HCT116 (cell line): ENCODE measurements around the gene CENPB.

Experiments used
- CEBPB ChIP-seq: IDR thresholded peaks from 2 replicates; pipeline ENCODE4 v1.6.1; 2012; ENCODE audit warnings: low read depth
- EGR1 ChIP-seq: IDR thresholded peaks from 2 replicates; pipeline ENCODE4 v1.6.1; 2012; ENCODE audit warnings: low read depth
- ELF1 ChIP-seq: IDR thresholded peaks from 2 replicates; pipeline ENCODE4 v1.6.1; 2012; ENCODE audit warnings: low read depth, borderline replicate concordance
- EZH2phosphoT487 ChIP-seq: fragments of 200-600 bp; IDR thresholded peaks from 2 replicates; pipeline ENCODE4 v1.6.1; 2018; ENCODE audit warnings: antibody characterized with exemption, borderline replicate concordance
- MAX ChIP-seq: IDR thresholded peaks from 2 replicates; pipeline ENCODE4 v1.6.1; 2012
- POLR2A ChIP-seq: IDR thresholded peaks from 2 replicates; pipeline ENCODE4 v1.7.0; 2011; ENCODE audit warnings: borderline replicate concordance; ENCODE audit not compliant: insufficient read depth, insufficient read length; ENCODE audit errors: extremely low read depth
- POLR2AphosphoS5 ChIP-seq: IDR thresholded peaks from 2 replicates; pipeline ENCODE4 v1.6.1; 2011; ENCODE audit warnings: mild to moderate bottlenecking, low read depth, low read length, moderate library complexity
- RAD21 ChIP-seq: IDR thresholded peaks from 2 replicates; pipeline ENCODE4 v1.6.1; 2012; ENCODE audit warnings: low read depth, mild to moderate bottlenecking
- REST ChIP-seq: IDR thresholded peaks from 2 replicates; pipeline ENCODE4 v1.6.1; 2012; ENCODE audit warnings: low read depth
- SIN3A ChIP-seq: IDR thresholded peaks from 2 replicates; pipeline ENCODE4 v1.6.1; 2012; ENCODE audit warnings: low read depth
- YY1 ChIP-seq: IDR thresholded peaks from 2 replicates; pipeline ENCODE4 v1.6.1; 2011; ENCODE audit warnings: low read length, low read depth, moderate library complexity, mild to moderate bottlenecking; ENCODE audit not compliant: insufficient replicate concordance; ENCODE audit errors: extremely low read depth
- ZFX ChIP-seq: fragments of 450-650 bp; IDR thresholded peaks from 2 replicates; pipeline ENCODE4 v1.6.1; 2017
- ZNF274 ChIP-seq: fragments of 200-500 bp; sonication (Bioruptor generic); IDR thresholded peaks from 2 replicates; pipeline ENCODE4 v1.6.1; 2014; ENCODE audit warnings: mild to moderate bottlenecking, low read depth, low read length, inconsistent platforms
- TF ChIP-seq, protein P1 (sequence below), 3 experiments: fragments of 200-600 bp in 1 of 3; sonication (generic) in 1 of 3; IDR thresholded peaks in 2 of 3; conservative IDR thresholded peaks in 1 of 3; 2 replicates each; pipeline ENCODE4 v1.5.1; 2012 to 2017; ENCODE audit warnings: low read depth in 2 of 3, low read length in 2 of 3, antibody characterized with exemption in 1 of 3, borderline replicate concordance in 1 of 3, control low read depth in 1 of 3, mild to moderate bottlenecking in 1 of 3, mixed read lengths in 1 of 3, mixed run types in 1 of 3, moderate library complexity in 1 of 3; ENCODE audit not compliant: insufficient read depth in 1 of 3

- peak; percentile 41; the same call in 1 of the 2 replicates for TF ChIP-seq POLR2AphosphoS5
- no peak for TF ChIP-seq SIN3A
- TF ChIP-seq POLR2A, result no peak
- TF ChIP-seq, protein P1, sequence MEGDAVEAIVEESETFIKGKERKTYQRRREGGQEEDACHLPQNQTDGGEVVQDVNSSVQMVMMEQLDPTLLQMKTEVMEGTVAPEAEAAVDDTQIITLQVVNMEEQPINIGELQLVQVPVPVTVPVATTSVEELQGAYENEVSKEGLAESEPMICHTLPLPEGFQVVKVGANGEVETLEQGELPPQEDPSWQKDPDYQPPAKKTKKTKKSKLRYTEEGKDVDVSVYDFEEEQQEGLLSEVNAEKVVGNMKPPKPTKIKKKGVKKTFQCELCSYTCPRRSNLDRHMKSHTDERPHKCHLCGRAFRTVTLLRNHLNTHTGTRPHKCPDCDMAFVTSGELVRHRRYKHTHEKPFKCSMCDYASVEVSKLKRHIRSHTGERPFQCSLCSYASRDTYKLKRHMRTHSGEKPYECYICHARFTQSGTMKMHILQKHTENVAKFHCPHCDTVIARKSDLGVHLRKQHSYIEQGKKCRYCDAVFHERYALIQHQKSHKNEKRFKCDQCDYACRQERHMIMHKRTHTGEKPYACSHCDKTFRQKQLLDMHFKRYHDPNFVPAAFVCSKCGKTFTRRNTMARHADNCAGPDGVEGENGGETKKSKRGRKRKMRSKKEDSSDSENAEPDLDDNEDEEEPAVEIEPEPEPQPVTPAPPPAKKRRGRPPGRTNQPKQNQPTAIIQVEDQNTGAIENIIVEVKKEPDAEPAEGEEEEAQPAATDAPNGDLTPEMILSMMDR (IDR thresholded peaks at IDR 0.05 in 2 of 3, conservative IDR thresholded peaks at IDR 0.05 in 1 of 3; ENCODE audit: borderline replicate concordance in 1 of 3, insufficient read depth in 1 of 3, low read depth in 2 of 3, low read length in 2 of 3), result peak in 2 of 3 experiments; percentile 80 to 85; a peak in 4 of 6 replicates
- no peak for TF ChIP-seq EGR1
- TF ChIP-seq REST, result no peak
- TF ChIP-seq MAX, result no peak
- no peak for TF ChIP-seq EZH2phosphoT487
- TF ChIP-seq ZFX, result no peak
- TF ChIP-seq RAD21, result no peak
- TF ChIP-seq ELF1, result no peak
- peak; percentile 41 for TF ChIP-seq YY1
- TF ChIP-seq ZNF274, result no peak
- TF ChIP-seq CEBPB, result no peak
These were observed 31.9 kb upstream of the CENPB start for GRCh38 chr20:3818155-3819151.
